HG02763 (cell line): Measurements from ENCODE around the gene PGAP6.
"Not testable (repeated sequence)": the region's sequence is repeated elsewhere in the genome, so short reads cannot be mapped to it uniquely, and the experiment has no call there.

Experiments
- ATAC-seq: cut with Tn5 transposase; IDR thresholded peaks from one replicate; pipeline ENCODE4 v1.9.1; 2021; ENCODE audit warnings: mild to moderate bottlenecking, moderate library complexity; ENCODE audit not compliant: unreplicated experiment

Gene PGAP6

GRCh38 chr16:379961-380761, 1.6 kb downstream of the PGAP6 start:
- no peak for ATAC-seq

- ATAC-seq = no peak
These were observed 2.4 kb downstream of the PGAP6 start for GRCh38 chr16:379183-379960.

- ATAC-seq = no peak
These were observed 3.0 kb downstream of the PGAP6 start for GRCh38 chr16:378821-379182.

GRCh38 chr16:378113-378820, 3.5 kb downstream of the PGAP6 start:
- ATAC-seq = not testable (repeated sequence)

GRCh38 chr16:377419-377951, 4.3 kb downstream of the PGAP6 start:
- ATAC-seq = no peak

GRCh38 chr16:376817-377418, 4.9 kb downstream of the PGAP6 start:
- no peak for ATAC-seq

- ATAC-seq = no peak
These were observed 5.6 kb downstream of the PGAP6 start for GRCh38 chr16:375927-376816.

- no peak for ATAC-seq
These were observed 6.6 kb downstream of the PGAP6 start for GRCh38 chr16:375212-375611.

GRCh38 chr16:374616-374926, 7.2 kb downstream of the PGAP6 start:
- ATAC-seq = no peak

GRCh38 chr16:373848-374615, 7.7 kb downstream of the PGAP6 start:
- no peak for ATAC-seq

GRCh38 chr16:373020-373598, 8.7 kb downstream of the PGAP6 start:
- ATAC-seq = no peak

GRCh38 chr16:372302-372983, 9.3 kb downstream of the PGAP6 start:
- ATAC-seq = no peak

GRCh38 chr16:371515-372301, 10.1 kb downstream of the PGAP6 start:
- ATAC-seq = no peak

- ATAC-seq = no peak
These were observed 10.7 kb downstream of the PGAP6 start for GRCh38 chr16:370979-371514.

- peak; percentile 76 for ATAC-seq
These were observed 11.3 kb downstream of the PGAP6 start, which contains the start of gene MRPL28 for GRCh38 chr16:370443-370842. MRPL28 (minus strand) TSS chr16:370538; CDS start chr16:370218, 320 bp downstream.

- no peak for ATAC-seq
These were observed 11.8 kb downstream of the PGAP6 start for GRCh38 chr16:369866-370436.

GRCh38 chr16:369275-369865, 12.4 kb downstream of the PGAP6 start:
- ATAC-seq = no peak
